Astrocyte (in vitro differentiated cells and primary cell): ENCODE measurements around the gene NCAPD3.

ENCODE experiments used
- EZH2 ChIP-seq: IDR thresholded peaks from 2 replicates; pipeline ENCODE4 v1.6.1; 2012; ENCODE audit warnings: mild to moderate bottlenecking, low read length, inconsistent platforms; ENCODE audit not compliant: insufficient read depth
- TF ChIP-seq, protein P1 (sequence below): IDR thresholded peaks from 2 replicates; pipeline ENCODE4 v1.5.1; 2011; ENCODE audit warnings: low read depth, mild to moderate bottlenecking, inconsistent platforms, low read length, moderate library complexity; ENCODE audit not compliant: insufficient read depth

DNA sequence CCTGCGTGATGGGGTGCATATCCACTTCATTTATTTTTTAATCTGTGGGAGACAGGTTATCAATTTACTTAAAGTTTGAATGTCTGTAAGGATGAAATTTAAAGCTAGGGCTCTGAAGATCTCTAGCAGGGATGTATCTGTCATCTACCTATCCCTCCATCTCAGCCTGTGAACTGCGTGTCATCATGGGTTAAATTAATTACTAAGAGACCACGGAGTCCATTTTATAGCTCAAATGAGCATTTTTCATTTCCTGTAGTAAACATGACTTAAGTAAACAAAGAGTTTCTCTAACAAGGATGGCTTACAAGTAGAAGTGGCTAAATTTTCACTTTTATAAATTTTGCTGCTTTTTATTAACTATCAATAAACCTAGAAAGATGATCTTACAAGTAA is 49.5 kb upstream of the NCAPD3 start:
- TF ChIP-seq, protein P1, sequence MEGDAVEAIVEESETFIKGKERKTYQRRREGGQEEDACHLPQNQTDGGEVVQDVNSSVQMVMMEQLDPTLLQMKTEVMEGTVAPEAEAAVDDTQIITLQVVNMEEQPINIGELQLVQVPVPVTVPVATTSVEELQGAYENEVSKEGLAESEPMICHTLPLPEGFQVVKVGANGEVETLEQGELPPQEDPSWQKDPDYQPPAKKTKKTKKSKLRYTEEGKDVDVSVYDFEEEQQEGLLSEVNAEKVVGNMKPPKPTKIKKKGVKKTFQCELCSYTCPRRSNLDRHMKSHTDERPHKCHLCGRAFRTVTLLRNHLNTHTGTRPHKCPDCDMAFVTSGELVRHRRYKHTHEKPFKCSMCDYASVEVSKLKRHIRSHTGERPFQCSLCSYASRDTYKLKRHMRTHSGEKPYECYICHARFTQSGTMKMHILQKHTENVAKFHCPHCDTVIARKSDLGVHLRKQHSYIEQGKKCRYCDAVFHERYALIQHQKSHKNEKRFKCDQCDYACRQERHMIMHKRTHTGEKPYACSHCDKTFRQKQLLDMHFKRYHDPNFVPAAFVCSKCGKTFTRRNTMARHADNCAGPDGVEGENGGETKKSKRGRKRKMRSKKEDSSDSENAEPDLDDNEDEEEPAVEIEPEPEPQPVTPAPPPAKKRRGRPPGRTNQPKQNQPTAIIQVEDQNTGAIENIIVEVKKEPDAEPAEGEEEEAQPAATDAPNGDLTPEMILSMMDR: no peak
- no peak for TF ChIP-seq EZH2
